Nephron (organoid): ENCODE results near the gene MAPK10.
"Not testable (repeated sequence)": the region's sequence is repeated elsewhere in the genome, so short reads cannot be mapped to it uniquely, and the experiment has no call there.

ENCODE experiments used
- H3K27ac Mint-ChIP-seq, 3 experiments: 2 replicates each; pipeline ENCODE4 v1.8.0; 2020; ENCODE audit warnings: mixed read lengths in 3 of 3, mild to moderate bottlenecking in 2 of 3, moderate library complexity in 1 of 3
- H3K27me3 Mint-ChIP-seq: 2 replicates; pipeline ENCODE4 v1.8.0; 2021; ENCODE audit warnings: low read depth, mild to moderate bottlenecking, moderate library complexity, mixed read lengths
- H3K36me3 Mint-ChIP-seq: 2 replicates; pipeline ENCODE4 v1.8.0; 2020; ENCODE audit warnings: low read depth, mixed read lengths
- H3K4me1 Mint-ChIP-seq: 2 replicates; pipeline ENCODE4 v1.8.0; 2020; ENCODE audit warnings: mixed read lengths
- H3K4me3 Mint-ChIP-seq, 3 experiments: 2 replicates each; pipeline ENCODE4 v1.8.0; 2020; ENCODE audit warnings: mild to moderate bottlenecking in 3 of 3, mixed read lengths in 3 of 3, moderate library complexity in 2 of 3
- H3K9me3 Mint-ChIP-seq: 2 replicates; pipeline ENCODE4 v1.8.0; 2020; ENCODE audit warnings: mixed read lengths
- TF ChIP-seq, protein P1 (sequence below), 3 experiments: fragments of 200-600 bp; sonication (generic); IDR thresholded peaks; one replicate each; pipeline ENCODE4 v1.5.0; 2021; ENCODE audit warnings: antibody characterized with exemption in 3 of 3; ENCODE audit not compliant: unreplicated experiment in 3 of 3

Gene MAPK10

DNA sequence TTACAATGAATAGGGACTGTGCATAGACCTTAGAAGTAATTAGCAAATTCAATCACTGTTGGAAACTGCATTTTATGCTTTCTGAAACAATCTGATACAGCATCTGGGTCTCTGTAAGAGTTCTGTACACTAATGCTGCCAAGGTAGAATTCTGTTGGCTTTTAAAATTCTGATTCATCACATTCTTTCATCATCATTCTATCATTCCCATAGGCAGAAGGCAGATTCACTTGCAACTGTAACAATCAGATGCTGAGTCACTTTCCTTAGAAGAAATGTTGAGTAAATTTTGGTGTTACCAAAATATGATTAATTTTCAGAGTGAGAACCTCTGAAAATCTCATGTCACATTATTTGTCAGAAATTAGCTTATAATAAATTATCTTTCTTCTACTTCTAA, 267.2 kb downstream of the MAPK10 start:
- H3K4me3 Mint-ChIP-seq = no peak overlapping the region
- no peak overlapping the region for H3K27ac Mint-ChIP-seq
- H3K36me3 Mint-ChIP-seq = no peaks in the 10 kb centered on the region
- H3K27me3 Mint-ChIP-seq = no peaks in the 10 kb centered on the region
- H3K4me1 Mint-ChIP-seq = peaks cover 6% of the 10 kb centered on the region
- TF ChIP-seq, protein P1, sequence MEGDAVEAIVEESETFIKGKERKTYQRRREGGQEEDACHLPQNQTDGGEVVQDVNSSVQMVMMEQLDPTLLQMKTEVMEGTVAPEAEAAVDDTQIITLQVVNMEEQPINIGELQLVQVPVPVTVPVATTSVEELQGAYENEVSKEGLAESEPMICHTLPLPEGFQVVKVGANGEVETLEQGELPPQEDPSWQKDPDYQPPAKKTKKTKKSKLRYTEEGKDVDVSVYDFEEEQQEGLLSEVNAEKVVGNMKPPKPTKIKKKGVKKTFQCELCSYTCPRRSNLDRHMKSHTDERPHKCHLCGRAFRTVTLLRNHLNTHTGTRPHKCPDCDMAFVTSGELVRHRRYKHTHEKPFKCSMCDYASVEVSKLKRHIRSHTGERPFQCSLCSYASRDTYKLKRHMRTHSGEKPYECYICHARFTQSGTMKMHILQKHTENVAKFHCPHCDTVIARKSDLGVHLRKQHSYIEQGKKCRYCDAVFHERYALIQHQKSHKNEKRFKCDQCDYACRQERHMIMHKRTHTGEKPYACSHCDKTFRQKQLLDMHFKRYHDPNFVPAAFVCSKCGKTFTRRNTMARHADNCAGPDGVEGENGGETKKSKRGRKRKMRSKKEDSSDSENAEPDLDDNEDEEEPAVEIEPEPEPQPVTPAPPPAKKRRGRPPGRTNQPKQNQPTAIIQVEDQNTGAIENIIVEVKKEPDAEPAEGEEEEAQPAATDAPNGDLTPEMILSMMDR (IDR thresholded peaks at IDR 0.05; ENCODE audit: unreplicated experiment in 3 of 3) = no peak
- no peaks in the 10 kb centered on the region for H3K9me3 Mint-ChIP-seq

DNA sequence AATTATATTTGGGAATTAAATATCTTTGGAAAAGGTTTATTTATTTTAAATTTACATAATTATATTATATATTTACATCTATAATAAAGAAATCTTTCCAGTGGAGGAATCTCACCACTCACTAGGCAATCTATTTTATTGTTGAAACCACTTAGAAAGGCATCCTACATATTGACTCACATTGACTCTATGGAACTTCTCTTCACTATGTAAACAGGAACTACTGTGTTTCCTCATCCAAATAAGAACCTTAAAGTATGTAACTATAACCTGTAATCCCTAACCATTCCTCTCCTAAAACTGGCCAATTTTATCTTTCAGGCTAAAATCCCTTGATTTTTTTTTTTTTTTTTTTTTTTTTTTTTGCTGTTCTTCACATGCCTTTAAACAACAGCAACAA, 268.7 kb downstream of the MAPK10 start:
- no peaks in the 10 kb centered on the region for H3K27me3 Mint-ChIP-seq
- no peaks in the 10 kb centered on the region for H3K9me3 Mint-ChIP-seq
- H3K27ac Mint-ChIP-seq = no peak overlapping the region
- TF ChIP-seq, protein P1 (IDR thresholded peaks at IDR 0.05; ENCODE audit: unreplicated experiment in 3 of 3) = no peak
- peaks cover 6% of the 10 kb centered on the region for H3K4me1 Mint-ChIP-seq
- no peak overlapping the region for H3K4me3 Mint-ChIP-seq
- H3K36me3 Mint-ChIP-seq = no peaks in the 10 kb centered on the region

DNA sequence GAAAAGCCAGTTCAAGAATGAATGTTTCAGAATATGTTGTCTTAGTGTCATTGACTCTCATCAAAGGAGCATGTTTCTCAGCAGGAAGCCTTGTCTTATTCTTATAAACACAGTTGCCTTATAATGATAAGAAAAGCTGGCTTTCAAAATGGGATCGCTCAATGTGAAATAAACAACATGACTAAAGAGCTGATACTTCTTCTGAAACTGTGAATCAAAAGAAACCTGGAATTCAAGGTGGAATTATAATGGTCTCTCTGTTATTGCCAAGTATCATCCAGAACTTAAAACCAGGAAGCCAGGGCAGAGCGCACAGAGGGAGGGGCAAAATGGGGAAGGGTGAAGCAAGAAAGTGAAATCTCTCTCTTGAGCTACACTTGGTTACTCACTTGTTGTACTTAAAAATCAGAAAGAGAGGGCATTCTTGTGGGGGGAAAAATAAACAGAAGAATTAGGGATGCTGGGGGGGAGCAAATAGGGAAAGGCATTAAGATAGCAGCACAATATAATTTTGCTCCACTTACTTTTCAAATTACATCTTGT, 270.0 kb downstream of the MAPK10 start:
- Mint-ChIP-seq H3K27me3 (no peaks in the 10 kb centered on the region), H3K9me3 (peaks cover 6% of the 10 kb centered on the region), H3K4me1 (peaks cover 6% of the 10 kb centered on the region), H3K4me3 (no peak overlapping the region), H3K27ac (no peak overlapping the region), H3K36me3 (peaks cover 4% of the 10 kb centered on the region)
- TF ChIP-seq, protein P1 (IDR thresholded peaks at IDR 0.05; ENCODE audit: unreplicated experiment in 3 of 3) = no peak

DNA sequence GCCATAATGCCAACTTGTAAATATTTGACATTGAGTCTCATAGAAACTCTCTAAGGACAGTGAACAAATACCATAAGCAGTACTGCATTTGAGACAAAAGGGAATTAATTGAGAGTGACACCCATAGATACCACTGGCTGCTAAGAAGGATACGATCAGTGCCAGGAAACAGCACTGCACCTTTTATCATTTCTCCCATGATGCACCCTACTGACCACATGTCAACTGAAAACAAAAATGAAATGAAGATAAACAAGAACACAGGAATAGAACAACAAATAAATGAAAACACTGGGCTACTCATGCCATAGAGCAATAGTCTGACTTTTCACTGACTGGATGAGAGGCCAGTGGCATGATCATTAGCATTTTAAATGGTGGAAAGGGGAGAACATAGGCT, 270.8 kb downstream of the MAPK10 start:
- Mint-ChIP-seq H3K9me3 (peaks cover 10% of the 10 kb centered on the region), H3K36me3 (peaks cover 12% of the 10 kb centered on the region), H3K4me1 (peaks cover under 1% of the 10 kb centered on the region), H3K27me3 (no peaks in the 10 kb centered on the region), H3K4me3 (no peak overlapping the region), H3K27ac (no peak overlapping the region)
- TF ChIP-seq, protein P1 (IDR thresholded peaks at IDR 0.05; ENCODE audit: unreplicated experiment in 3 of 3) = no peak

DNA sequence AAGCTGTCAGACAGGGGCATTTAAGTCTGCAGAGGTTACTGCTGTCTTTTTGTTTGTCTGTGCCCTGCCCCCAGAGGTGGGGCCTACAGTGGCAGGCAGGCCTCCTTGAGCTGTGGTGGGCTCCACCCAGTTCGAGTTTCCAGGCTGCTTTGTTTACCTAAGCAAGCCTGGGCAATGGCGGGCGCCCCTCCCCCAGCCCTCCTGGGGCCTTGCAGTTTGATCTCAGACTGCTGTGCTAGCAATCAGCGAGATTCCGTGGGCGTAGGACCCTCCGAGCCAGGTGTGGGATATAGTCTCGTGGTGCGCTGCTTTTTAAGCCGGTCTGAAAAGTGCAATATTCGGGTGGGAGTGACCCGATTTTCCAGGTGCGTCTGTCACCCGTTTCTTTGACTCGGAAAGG, 284.1 kb downstream of the MAPK10 start:
- H3K9me3 Mint-ChIP-seq, H3K27me3 Mint-ChIP-seq, H3K4me3 Mint-ChIP-seq, H3K27ac Mint-ChIP-seq, H3K4me1 Mint-ChIP-seq: not testable (repeated sequence)
- peaks cover 13% of the 10 kb centered on the region for H3K36me3 Mint-ChIP-seq

DNA sequence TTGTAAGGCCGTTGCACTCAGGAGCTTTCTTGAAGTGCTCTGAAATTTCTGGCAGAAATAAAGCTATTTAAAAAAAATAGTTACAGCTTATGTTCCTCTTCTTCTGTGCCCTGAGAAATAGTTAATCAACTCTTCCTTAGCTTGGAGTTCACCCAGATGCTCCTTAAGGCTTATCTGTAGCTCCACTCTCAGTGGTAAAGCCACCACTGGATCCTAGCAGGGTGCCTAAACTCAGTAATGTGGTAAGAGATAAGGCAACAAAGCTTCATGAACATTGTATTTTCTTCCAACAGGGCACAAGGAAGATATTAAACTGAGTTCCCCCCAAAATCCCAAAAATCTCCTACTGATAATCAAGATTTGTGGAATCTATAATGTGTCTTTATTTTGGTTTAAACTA, 299.5 kb downstream of the MAPK10 start:
- Mint-ChIP-seq H3K4me3 (no peak overlapping the region), H3K27ac (no peak overlapping the region), H3K27me3 (no peaks in the 10 kb centered on the region), H3K36me3 (peaks cover 14% of the 10 kb centered on the region), H3K4me1 (peaks cover 22% of the 10 kb centered on the region), H3K9me3 (no peaks in the 10 kb centered on the region)
- TF ChIP-seq, protein P1 (IDR thresholded peaks at IDR 0.05; ENCODE audit: unreplicated experiment in 3 of 3) = no peak
